ENCODE measurements around the gene CPLX3.
"Not testable (repeated sequence)": the region's sequence is repeated elsewhere in the genome, so short reads cannot be mapped to it uniquely, and the experiment has no call there.

CPLX3 gene, protein sequence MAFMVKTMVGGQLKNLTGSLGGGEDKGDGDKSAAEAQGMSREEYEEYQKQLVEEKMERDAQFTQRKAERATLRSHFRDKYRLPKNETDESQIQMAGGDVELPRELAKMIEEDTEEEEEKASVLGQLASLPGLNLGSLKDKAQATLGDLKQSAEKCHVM

DNA sequence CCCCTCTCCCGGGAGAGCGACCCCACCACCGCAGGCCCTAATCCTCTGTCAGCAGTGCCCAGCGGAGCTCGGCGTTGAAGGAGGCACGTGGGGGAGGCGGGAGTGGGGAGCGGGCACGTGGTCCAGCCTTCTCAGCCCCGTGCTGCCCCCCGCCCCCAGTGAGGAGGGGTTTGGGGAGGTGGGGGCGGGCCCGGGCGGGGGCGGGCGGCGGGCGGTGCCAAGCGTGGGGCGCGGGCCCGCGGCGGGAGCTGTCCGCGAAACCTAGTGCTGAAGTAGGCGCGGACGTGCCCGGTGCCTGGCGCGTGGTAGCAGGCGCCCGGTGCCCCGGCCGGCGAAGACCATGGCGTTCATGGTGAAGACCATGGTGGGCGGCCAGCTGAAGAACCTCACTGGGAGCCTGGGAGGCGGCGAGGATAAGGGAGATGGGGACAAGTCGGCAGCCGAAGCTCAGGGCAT is at the start of gene CPLX3:
CPLX3 (plus strand) TSS at position 264 of the 456 bp plus-strand sequence; CDS start at position 341, 77 bp downstream.
- no peak for DNase-seq (ENCODE audit: low read depth)

DNA sequence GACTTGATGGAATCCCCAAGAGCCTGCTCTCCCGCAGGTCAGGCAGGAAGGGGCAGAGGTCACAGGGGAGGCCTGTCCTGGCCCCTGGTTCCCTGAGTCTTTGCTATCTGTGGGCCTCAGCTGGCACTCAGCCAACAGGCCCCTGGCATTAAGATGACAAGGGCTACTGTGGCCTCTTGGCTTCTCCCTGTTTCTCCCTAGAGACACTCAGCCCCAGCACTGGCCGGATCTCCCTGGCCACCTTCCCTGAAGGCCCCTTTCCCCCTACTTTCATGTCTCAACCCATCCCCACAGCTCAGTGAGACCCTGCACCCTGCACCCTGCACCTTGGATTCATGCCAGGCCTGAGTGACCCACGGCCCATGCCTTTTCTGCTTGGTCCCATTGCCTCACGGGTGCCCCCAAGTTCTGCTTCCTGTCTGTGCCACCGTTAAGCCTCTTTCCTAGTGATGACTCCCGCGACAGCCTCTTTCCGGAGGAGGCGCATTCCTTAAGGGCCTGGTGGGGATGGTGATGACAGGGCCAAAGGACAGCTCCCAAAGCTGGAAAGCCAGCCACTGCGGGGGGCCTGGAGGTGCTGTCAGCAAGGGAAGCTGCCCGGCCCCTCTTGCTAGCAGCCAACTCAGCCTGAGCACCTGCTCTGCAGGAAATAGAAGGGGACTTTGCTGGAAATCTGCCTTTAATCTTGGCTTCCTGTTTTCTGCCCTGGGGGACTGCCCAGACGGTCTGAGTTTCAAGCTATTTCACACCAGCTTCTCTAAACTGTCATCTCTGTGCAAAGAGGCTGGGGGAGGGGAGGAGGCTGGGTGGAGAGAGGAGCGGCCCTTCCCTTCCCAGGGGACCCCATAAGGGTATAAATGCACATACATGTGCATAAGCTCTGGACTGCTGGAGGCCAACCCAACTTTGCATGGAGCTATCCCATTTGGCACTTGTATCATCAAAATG is 49.3 kb upstream of the CPLX3 start:
- DNase-seq (ENCODE audit: low read depth): no peak

DNA sequence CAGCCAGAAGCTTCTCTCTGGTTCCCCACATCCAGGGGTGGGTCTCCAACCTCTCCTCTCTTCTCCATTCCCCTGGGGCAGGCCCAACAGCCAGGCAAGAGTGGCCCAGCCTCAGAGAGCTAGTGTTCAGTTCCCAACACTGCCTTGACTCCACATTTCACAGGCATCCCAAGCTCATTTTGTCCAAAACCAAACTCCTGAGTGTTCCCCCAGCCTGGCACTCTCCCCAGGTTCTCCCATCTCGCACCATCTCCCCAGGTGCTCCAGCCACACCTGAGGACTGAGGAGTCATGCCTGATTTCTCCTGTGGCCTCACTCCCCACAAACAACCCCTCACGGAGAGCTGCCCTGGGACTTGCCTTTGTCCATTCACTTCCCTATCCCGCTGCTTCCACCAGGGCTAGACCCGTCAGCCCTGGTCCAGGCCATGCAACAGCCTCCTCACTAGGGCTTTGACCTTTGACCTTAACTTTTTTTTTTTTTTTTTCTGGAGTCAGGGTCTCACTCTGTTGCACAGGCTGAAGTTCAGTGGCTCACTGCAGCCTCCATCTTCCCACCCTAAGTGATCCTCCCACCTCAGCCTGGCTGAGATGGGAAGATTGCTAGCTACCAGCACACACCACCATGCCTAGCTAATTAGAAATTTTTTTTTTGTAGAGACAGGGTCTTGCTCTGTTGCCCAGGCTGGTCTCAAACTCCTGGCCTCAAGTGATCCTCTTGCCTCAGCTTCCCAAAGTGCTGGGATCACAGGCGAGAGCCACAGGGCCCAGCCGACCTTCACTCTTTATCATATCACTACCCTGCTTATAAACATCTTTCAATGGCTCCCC is 48.4 kb upstream of the CPLX3 start:
- no peak for DNase-seq (ENCODE audit: low read depth)

DNA sequence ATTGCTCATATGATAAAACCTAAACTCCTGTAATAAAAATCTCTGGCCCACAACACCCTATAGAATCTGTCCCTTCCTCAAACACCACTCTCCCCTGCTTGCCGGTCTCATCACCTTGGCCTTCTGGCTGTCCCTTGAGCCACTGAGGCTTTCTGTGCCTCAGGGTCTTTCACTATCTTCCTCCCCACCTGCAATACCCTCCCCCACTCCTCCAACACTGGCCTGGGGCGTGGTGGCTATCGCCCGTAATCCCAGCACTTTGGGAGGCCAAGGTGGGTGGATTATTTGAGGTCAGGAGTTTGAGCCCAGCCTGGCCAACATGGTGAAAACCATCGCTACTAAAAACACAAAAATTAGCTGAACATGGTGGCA is 47.8 kb upstream of the CPLX3 start:
- no peak for DNase-seq (ENCODE audit: low read depth)

DNA sequence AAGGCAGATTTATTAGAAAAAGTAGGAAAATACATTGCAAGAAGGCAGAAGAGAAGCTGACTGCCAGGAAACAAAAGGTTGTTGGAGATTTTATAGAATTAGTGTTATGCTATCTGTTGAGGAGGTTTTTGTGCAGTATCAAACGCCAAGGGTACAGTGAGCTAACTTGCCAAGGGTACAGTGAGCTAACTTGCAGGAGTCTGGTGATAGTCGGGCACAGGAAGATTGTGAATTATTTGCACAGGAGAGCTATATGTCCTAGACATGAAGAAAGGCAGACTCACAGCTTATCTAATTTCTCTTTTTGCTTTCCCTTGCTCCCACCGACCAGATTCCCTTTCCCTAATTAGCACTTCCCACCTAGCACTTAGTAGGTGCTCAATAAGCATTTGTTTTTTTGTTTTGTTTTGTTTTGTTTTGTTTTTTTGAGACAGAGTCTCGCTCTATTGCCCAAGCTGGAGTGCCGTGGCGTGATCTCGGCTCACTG is 47.2 kb upstream of the CPLX3 start:
- DNase-seq (ENCODE audit: low read depth): no peak

DNA sequence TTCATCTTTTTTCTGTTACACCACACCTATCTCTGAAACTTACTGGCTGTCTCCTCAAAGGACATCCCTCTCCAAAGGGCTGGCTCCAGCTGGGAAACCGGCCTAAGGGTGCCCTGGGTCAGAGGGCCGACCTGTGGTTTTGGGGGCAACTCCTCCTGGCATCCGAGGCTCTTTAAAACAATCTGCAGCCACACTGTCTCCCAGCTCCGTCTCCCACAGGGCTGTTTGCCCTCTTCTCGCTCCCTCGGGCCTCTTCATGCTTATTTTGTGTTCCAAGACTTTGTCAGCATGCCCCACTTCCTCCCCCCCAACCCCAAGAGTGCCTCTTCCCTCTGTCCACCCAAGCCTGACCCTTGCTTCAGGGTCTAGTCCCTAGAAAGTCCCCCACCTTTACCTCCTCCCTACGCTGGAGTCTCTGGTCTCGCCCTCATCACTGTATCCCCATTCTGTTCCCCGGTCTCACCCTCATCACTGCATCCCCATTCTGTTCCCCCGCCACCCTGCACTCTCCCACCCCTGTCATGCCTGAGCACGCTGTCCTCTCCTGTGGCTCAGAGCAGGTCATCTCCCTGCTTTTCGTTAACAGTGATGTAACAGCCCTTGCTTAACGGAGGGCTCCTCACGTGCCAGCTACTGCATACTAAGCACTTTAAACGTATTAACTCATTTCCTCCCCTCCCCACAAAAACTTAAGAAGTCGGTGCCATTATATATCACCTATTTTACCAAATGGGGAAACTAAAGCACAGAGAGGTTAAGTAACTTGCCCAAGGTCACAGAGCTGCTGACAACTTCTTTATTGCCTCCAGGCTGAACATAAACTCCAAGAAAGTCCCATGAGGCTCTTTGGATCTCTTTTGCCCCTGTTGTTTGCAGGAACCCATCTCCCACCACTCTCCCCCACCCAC is 45.6 kb upstream of the CPLX3 start:
- DNase-seq (ENCODE audit: low read depth): no peak

DNA sequence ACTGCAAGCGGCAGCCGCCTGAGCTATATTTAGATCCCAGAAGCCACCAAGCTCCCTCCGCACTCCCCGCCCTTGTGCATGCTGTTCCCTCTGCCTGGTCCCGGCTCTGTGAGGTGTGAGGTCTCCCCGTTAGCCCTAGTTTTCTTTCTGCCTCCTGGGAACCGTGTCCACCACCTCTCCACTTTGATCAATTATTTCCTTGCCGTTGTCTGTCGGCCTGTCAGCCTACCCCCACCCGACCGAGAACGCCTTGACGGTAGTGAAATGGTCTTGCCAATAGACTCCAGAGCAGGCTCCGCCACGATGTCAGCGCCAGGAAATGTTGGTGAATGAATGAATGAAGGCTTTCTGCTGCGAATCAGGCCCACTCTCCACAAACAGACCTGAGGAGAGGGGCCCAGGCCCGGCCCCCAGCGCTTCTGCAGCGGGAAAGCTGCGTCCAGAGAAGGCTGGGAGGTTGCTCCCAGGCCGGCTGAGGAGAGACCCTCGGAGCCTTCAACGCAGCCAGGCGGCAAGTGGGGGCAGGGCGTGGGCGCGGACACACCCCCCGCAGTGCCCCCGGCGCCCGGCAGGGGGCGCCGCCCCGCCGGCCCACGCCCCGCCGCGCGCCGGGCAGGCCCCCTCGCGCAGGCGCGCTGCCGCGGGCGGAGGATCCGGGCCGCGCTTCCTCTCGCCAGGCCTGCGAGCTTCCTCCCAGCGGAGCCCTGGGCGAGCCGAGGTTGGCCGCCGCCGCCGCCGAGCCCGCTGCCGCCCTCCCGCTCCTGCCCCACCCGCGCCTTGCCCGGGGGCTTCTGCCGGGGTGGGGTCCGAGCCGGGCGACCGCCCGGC is 44.8 kb upstream of the CPLX3 start, which contains the start of gene CSK:
CSK (plus strand) TSS at position 650 of the 828 bp plus-strand sequence. CDS start 16,218 bp downstream, outside the sequence.
- no peak for DNase-seq (ENCODE audit: low read depth)

DNA sequence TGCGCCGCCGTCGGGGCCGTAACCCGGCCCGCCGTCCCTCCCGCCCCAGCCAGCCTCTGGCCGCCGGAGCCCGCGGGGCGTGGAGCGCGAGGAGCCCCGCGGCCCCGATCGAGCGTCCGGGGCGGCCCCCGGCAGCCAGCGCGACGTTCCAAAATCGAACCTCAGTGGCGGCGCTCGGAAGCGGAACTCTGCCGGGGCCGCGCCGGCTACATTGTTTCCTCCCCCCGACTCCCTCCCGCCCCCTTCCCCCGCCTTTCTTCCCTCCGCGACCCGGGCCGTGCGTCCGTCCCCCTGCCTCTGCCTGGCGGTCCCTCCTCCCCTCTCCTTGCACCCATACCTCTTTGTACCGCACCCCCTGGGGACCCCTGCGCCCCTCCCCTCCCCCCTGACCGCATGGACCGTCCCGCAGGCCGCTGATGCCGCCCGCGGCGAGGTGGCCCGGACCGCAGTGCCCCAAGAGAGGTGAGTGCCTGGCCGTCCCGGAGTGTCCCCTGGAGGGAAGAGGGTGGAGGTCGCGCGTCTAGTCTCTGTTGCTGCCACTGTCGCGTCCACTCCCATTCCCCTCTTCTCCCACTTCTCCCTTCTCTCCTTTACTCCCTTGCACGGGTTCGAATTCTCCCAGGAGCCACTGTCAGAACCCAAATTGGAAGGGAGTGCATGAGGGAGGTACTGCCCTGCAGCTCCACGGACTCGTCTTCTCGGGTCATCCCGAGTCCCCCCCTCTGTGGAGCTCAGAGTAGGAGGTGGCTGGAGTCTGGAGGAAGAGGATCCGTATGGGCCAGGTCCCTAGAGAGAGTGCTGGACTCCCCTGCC is 44.0 kb upstream of the CPLX3 start:
- DNase-seq (ENCODE audit: low read depth): no peak

DNA sequence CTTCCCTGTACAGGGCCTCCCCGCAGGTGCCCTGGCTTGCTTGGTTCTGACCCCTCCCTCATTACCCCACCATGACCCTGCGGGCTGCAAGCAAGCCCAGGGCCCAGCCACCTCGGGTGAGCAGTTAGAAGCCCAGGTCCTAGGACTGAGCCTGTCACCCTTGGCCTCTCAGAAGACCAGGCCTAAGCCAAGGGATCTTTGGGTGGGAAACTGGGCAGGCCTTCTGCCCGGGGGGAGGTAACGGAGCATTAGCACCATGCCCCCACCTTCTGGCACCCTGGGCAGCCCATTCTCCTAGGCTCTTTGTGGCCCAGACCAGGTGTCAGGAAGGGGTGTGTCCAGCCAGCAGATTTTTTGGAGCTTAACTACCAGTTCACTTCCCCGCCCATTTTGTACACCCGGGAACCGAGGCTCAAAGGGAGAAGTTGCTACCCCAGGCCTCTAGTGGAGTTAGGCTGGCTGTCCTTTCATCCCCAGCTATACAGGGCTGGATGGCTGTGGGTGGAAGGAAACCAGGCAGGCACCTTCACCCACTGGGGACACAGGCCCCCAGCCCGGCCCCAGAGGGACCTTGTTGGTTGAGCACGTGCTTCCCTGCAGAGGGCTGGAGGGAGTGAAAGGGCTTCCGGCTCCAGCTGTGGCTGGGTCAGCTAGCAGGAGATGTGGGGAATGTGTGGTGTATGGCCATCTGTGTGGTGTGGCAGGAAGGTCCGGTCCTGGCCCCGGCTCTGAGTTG is 43.2 kb upstream of the CPLX3 start:
- no peak for DNase-seq (ENCODE audit: low read depth)

DNA sequence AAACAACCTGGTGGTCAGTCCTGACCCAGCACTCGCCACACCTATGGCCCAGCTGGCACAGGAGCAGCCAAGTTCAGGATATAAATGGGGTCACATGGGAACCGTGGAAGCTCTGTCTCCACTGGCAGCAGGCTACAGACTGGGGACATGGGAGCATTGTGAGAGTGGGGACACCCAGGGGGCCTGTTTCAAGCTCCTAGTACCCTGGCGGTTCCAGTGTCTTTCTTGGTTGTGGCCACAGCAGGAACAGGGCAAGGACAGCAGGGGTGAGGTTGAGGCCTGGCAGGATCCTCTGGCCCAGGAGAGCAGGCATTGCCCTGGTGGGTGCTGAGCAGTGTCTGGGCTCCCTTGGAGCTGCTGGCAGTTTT is 42.6 kb upstream of the CPLX3 start:
- DNase-seq (ENCODE audit: low read depth): no peak

DNA sequence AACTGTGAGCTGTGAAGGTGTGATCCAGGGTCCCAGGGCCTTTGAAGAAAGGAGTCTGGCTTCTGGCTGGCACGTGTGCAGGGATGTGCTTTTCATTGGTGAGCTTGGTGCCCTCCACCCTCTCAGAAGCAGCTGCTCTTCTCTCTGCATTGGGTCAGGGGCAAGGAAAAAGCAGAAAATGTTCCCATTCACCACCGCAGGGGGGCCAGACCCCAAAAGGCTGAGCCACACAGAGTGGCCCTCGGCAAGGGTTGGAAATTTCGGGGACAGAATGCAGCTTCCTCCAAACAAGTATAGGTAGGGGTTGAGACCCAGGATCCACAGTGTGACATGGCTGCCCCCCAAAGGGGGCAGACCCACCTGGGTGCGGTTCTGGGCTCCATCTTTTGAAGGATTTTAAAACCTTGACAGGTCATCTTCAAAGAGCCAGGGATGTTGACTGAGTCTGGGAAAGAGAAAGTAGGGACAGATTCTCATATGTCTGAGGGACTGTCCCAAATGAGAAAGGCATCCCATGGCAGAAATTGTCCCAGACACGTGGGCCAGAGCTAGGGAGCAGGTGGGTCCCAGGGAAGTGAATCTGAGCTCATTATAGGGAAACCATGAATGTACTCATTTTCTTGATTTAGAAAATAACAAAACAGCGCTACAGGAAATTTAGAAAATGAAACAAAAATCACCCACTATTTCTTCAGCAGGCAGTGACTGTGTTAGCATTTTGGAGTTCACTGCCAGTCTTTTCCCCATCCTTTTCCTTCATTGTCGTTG is 41.8 kb upstream of the CPLX3 start:
- DNase-seq (ENCODE audit: low read depth): no peak

DNA sequence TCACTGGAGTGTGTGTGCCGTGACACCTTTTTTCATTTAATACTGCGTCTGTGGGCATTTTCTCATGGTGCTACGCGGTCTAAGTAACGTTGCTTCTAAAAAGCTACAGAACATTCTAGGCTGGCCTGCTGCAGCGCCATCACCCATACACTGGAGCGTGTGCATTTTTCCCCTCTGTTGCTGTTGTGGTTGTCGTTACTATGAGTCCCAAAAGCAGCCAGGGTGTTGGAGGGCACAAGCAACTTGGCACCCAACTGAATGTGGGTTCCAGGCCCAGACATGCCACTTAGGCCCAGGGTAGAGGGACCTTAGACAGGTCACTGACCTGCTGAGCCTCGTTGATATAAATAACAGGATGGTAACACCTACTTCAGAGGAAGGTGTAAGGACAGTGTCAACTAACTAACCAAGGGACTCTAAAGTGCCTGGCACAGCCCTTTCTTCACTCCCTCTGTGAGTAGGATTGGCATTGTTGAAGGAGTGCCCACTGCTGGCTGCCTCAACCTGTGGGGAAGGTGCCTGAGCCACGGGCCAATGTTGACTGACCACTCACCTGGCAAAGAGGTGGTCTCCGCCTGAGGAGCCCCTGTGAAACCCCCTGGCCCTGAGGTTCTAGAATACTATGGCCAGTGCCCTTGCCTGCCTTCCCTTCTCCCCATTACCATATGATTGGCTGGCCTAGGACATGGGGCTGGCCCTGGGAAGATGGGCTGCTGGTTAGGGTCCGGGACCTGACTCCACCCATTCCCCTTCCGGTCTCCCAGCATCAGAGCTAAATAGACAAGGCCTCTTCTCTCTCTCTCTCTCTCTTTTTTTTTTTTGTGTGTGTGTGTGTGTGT is 41.0 kb upstream of the CPLX3 start:
- DNase-seq (ENCODE audit: low read depth): no peak

DNA sequence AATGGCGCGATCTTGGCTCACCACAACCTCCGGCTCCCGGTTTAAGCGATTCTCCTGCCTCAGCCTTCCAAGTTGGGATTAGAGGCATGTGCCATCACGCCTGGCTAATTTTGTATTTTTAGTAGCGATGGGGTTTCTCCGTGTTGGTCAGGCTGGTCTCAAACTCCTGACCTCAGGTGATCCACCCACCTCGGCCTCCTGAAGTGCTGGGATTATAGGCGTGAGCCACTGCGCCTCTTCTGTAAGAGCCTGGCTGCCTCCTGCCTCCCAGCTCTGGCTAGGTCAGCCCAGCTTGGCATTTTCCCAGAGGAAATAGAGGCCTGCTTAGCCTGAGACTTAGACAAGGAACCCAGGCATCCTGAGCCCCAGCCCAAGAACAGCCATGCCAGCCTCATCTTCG is 40.3 kb upstream of the CPLX3 start:
- DNase-seq (ENCODE audit: low read depth): not testable (repeated sequence)

DNA sequence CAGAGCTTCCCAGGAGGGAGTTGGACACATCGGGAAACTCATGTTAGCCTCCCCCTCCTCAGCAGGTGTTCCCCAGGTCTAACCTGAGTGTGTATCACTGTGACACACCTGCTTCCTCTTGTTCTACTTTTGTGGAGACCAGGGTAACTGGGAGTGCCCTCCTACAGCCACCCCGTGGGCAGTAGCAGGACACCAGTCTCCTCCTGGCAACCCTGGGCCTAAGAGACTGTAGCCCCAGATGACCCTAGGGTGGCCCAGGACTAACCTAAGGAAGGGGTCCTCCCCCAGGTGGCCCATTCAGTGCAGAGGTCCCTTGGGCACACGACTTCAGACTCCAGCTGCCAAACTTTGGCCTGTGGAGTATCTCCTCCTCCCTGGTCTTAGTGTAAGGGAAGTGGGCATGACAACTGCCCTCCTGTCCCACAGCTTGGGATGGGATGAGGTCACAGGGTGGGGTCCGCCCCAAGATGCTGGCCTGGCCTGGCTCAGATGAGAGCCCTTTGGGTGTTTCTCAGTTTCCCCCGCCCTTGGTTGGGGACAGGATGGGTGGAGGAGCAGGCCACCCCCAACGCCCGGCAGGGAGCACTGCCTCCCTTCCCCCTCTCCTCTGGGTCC is 39.8 kb upstream of the CPLX3 start:
- no peak for DNase-seq (ENCODE audit: low read depth)

DNA sequence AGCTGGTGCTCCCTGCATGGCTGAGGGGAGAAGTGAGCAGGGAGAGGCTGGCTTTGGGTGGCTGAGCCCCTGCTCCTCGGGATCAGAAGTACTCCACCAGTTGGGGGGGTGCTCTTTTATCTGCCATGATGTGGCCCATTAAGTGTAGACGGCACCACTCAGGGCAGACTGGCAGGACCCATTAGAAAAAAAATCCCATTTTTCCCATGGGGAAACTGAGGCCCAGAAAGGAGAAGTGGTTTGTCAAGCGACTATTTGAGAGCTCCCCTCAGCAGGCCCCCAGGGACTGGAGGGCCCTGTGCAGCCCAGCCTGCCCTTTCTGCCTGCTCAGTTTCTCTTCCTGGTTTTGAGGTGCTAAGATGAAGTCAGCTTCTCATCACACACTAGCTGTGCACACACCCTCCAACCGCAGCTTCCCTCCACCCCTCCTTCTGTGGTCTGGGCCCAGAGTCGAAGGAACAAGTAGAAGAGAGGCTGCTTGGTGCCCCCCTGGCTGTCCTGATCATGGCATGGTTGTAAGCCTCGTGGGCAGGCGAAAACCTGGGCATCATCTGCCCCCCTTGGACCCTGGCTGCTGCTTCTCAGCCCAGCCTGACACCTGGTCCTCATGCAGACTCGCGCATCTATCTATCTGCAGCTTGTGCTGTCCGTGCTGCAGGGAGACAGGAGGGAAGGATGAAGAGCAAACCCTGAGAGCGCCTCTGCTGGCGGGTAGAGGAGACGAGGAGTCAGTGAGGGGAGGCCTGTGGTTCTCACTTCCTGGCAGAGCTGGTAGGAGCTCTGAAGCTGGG is 39.0 kb upstream of the CPLX3 start:
- peak; percentile 47 for DNase-seq (ENCODE audit: low read depth)
